MCF 10A (cell line): Measurements from ENCODE around the gene EXOC7. TPM values are rescaled to one million over a fixed set of nuclear protein-coding genes. Genes with fewer than 3 reads are reported as not detected.

ENCODE experiments used
- BruUV-seq: library from RNA; stranded (reverse); fragments of 400-500 nt; replicated peaks from 2 replicates; lab custom pipeline; 2021; lab: Mats Ljungman, UMichigan
- CTCF ChIA-PET: fragments of 300-600 bp; sonication (Branson Sonifier 250); formaldehyde crosslinking; extraction: SDS; loops from one replicate; lab custom pipeline; 2021; ENCODE audit warnings: antibody characterized with exemption, inconsistent platforms; lab: Yijun Ruan, JAX
- POLR2A ChIA-PET: fragments of 300-600, 350-650 bp; sonication (Branson Sonifier 250); formaldehyde crosslinking; extraction: SDS; loops from one replicate; lab custom pipeline; 2020; ENCODE audit warnings: antibody characterized with exemption, inconsistent platforms; lab: Yijun Ruan, JAX
- DNase-seq: peaks from one replicate; pipeline ENCODE4 v3.0.0-alpha.2; 2018; ENCODE audit not compliant: unreplicated experiment
- H3K27ac Mint-ChIP-seq: one replicate; pipeline ENCODE4 v1.8.0; 2022; ENCODE audit warnings: mild to moderate bottlenecking, low read depth, mixed read lengths; ENCODE audit not compliant: unreplicated experiment
- H3K27me3 Mint-ChIP-seq: one replicate; pipeline ENCODE4 v1.8.0; 2022; ENCODE audit warnings: mixed read lengths; ENCODE audit not compliant: insufficient read depth, unreplicated experiment
- H3K36me3 Mint-ChIP-seq: one replicate; pipeline ENCODE4 v1.8.0; 2022; ENCODE audit warnings: mild to moderate bottlenecking, moderate library complexity, mixed read lengths; ENCODE audit not compliant: insufficient read depth, unreplicated experiment
- H3K4me1 Mint-ChIP-seq: one replicate; pipeline ENCODE4 v1.8.0; 2022; ENCODE audit warnings: mixed read lengths; ENCODE audit not compliant: insufficient read depth, unreplicated experiment
- H3K4me3 Mint-ChIP-seq: one replicate; pipeline ENCODE4 v1.8.0; 2022; ENCODE audit warnings: mild to moderate bottlenecking, moderate library complexity, mixed read lengths; ENCODE audit not compliant: unreplicated experiment
- H3K9me3 Mint-ChIP-seq: one replicate; pipeline ENCODE4 v1.8.0; 2022; ENCODE audit warnings: mixed read lengths; ENCODE audit not compliant: unreplicated experiment
- CTCF ChIP-seq: fragments of 200-600 bp; IDR thresholded peaks from one replicate; pipeline ENCODE4 v1.8.0; 2022; ENCODE audit warnings: antibody characterized with exemption, mild to moderate bottlenecking; ENCODE audit not compliant: unreplicated experiment
- intact Hi-C: fragments of 100-400 bp; cut with micrococcal nuclease; formaldehyde crosslinking; loops from 2 replicates; pipeline ENCODE4 v1.14.1; 2022
- total RNA-seq: library from RNA; stranded (reverse); gene quantifications from 2 replicates; pipeline ENCODE4 v1.2.3, GENCODE V29; 2022

EXOC7 gene
- total RNA-seq, 1 experiment from 2014 or later = 80.8 TPM

- no peak for TF ChIP-seq CTCF
- Mint-ChIP-seq H3K36me3 (peaks cover 36% of the 10 kb centered on the region), H3K27ac (no peak overlapping the region), H3K27me3 (no peaks in the 10 kb centered on the region), H3K4me1 (no peaks in the 10 kb centered on the region), H3K9me3 (no peaks in the 10 kb centered on the region), H3K4me3 (no peak overlapping the region)
- CTCF ChIA-PET = no interaction called here
- no TSS peak for BruUV-seq
- POLR2A ChIA-PET = interaction anchor here (0.8 kb wide), 1 partner anchor 10 kb away, joined by 3 read pairs; the partner anchor contains the start of gene ZACN
- no peak for DNase-seq
- intact Hi-C loops = no loop called here
Observed at GRCh38 chr17:76088868-76089576, 14.6 kb downstream of the EXOC7 start.

- no peak overlapping the region for H3K4me3 Mint-ChIP-seq
- no peak for TF ChIP-seq CTCF
- H3K27ac Mint-ChIP-seq = no peak overlapping the region
- DNase-seq = no peak
- intact Hi-C loops = no loop called here
- ChIA-PET CTCF (no interaction called here), POLR2A (no interaction called here)
- H3K9me3 Mint-ChIP-seq = no peaks in the 10 kb centered on the region
- no peaks in the 10 kb centered on the region for H3K27me3 Mint-ChIP-seq
- no TSS peak for BruUV-seq
- H3K36me3 Mint-ChIP-seq = peaks cover 32% of the 10 kb centered on the region
- no peaks in the 10 kb centered on the region for H3K4me1 Mint-ChIP-seq
Observed at GRCh38 chr17:76088041-76088867, 15.3 kb downstream of the EXOC7 start.

DNA sequence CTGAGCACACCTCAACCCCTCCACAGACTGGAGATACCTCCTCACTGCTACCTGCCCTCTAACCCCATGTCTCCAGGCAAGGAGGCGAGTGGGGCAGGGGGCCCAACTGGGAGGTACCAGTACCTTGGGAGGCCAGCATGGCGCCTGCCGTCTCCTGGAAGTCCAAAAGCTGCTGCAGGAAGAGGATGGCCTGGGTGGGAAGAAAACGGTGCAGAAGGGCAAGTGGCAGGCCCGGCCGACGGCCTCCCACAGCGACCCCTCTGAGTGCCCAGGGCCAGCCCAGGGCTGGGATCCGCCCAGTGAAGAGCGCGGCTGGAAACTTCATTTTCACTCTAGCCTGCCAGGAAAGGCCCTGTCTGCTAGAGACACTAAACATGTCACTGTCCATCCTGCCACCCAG, 16.1 kb downstream of the EXOC7 start:
- Mint-ChIP-seq H3K4me3 (no peak overlapping the region), H3K9me3 (no peaks in the 10 kb centered on the region), H3K36me3 (peaks cover 32% of the 10 kb centered on the region), H3K27me3 (no peaks in the 10 kb centered on the region), H3K27ac (no peak overlapping the region), H3K4me1 (no peaks in the 10 kb centered on the region)
- no TSS peak for BruUV-seq
- ChIA-PET POLR2A (interaction anchor here (0.5 kb wide), 1 partner anchor 41 kb away, joined by 3 read pairs; no protein-coding TSS in a partner anchor), CTCF (interaction anchor here (0.7 kb wide), 1 partner anchor 73 kb away, joined by 3 read pairs; no protein-coding TSS in a partner anchor)
- no peak for DNase-seq
- no peak for TF ChIP-seq CTCF
- intact Hi-C loops = no loop called here

DNA sequence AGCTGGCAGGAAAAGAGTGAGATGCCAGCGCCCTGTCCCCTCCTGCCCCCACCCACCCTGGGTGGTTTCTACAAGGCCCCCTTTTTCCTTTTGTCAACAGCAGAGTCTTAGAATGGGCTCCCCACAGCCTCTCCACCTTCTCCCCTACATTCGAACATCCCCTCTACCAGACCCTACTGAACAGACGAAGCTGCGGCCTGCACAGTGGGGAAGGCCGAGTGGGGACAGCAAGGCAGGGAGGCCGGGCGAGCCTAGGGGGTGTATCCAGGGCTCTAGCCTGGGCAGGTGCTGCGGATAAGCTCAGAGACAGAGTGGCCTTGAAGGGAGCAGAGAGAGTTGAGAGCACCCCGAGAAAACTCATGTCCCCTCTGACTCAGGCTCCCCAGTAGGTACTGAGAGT, 17.2 kb downstream of the EXOC7 start:
- Mint-ChIP-seq H3K36me3 (peaks cover 32% of the 10 kb centered on the region), H3K9me3 (no peaks in the 10 kb centered on the region), H3K4me1 (no peaks in the 10 kb centered on the region), H3K27ac (no peak overlapping the region), H3K4me3 (no peak overlapping the region), H3K27me3 (no peaks in the 10 kb centered on the region)
- CTCF ChIA-PET = interaction anchor here (0.7 kb wide), 1 partner anchor 289 kb away, joined by 3 read pairs; no protein-coding TSS in a partner anchor
- no peak for DNase-seq
- intact Hi-C loops = no loop called here
- no TSS peak for BruUV-seq
- POLR2A ChIA-PET = no interaction called here
- TF ChIP-seq CTCF = no peak
